NT2/D1 (cell line): ENCODE results near the gene TCF15.
A peak's percentile ranks its signal among the peaks of the same experiment; 100 is the strongest.

ENCODE experiments used
- DNase-seq: peaks from one replicate; pipeline ENCODE4 v3.0.0-alpha.2; 2011; ENCODE audit warnings: low read depth, low spot score
- H3K27me3 ChIP-seq: 2 replicates; pipeline ENCODE4 v1.6.0; 2011; ENCODE audit warnings: mild to moderate bottlenecking; ENCODE audit not compliant: insufficient read length, insufficient read depth
- H3K36me3 ChIP-seq: 2 replicates; pipeline ENCODE4 v1.6.1; 2011; ENCODE audit warnings: mild to moderate bottlenecking, low read length, mixed read lengths; ENCODE audit not compliant: insufficient read depth, insufficient read length
- H3K4me1 ChIP-seq: 2 replicates; pipeline ENCODE4 v1.5.1; 2011; ENCODE audit not compliant: insufficient read depth, insufficient read length
- H3K4me3 ChIP-seq: 2 replicates; pipeline ENCODE4 v1.5.1; 2011; ENCODE audit warnings: low read depth; ENCODE audit not compliant: insufficient read length
- H3K9ac ChIP-seq: 2 replicates; pipeline ENCODE4 v1.6.0; 2011; ENCODE audit warnings: low read depth; ENCODE audit not compliant: insufficient read length
- H3K9me3 ChIP-seq: 2 replicates; pipeline ENCODE4 v1.5.1; 2011; ENCODE audit warnings: mild to moderate bottlenecking, low read length; ENCODE audit not compliant: insufficient read depth
- SUZ12 ChIP-seq: IDR thresholded peaks from 2 replicates; pipeline ENCODE4 v1.6.1; 2011; ENCODE audit not compliant: insufficient read length, insufficient read depth; ENCODE audit errors: extremely low read depth
- YY1 ChIP-seq: IDR thresholded peaks from 2 replicates; pipeline ENCODE4 v1.6.1; 2011; ENCODE audit not compliant: insufficient read length, insufficient read depth
- ZNF274 ChIP-seq: IDR thresholded peaks from 2 replicates; pipeline ENCODE4 v1.6.1; 2011; ENCODE audit warnings: mild to moderate bottlenecking, low read depth, low read length

TCF15 gene, protein sequence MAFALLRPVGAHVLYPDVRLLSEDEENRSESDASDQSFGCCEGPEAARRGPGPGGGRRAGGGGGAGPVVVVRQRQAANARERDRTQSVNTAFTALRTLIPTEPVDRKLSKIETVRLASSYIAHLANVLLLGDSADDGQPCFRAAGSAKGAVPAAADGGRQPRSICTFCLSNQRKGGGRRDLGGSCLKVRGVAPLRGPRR

DNA sequence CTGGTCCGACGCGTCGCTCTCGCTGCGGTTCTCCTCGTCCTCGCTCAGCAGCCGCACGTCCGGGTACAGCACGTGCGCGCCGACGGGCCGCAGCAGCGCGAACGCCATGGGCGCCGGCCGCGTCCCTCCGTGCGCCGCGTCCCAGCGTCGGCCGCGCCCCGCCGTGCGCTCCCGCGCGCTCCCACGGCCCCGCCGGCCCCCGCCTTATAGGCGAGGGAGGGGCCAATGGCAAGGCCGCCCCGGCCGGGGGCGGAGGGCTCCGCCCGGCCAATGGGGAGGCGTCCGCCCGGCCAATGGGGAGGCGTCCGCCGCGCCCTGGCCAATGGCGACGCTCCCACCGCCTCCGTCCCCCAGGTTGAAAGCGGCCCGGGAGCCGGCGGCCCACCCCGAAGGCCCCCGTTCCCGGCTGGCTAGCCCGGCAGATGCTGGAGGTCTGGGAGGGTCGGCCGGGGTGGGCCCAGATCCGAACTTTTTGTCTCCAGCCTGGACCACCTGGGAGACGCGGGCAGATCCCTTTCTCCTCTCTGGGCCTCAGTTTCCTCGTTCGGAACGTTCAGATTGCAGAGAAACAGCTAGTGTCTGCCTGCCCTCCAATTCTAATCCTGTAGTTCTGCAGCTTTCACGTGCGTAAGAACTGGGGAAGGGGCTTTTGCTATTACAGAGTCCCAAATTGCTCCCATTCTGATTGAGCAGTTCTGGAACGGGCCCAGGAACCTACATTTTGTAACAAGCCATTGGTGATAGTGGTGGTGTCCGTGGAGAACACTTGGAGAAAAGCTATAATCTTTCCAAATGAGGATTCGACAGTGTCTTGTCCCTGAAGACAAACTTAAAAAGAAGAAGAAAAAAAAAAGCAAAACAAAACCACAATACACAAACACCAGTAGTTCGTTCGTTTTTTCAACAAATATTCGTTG lies at the start of gene TCF15:
TSS of gene TCF15 (minus strand) at position 180 of the 917 bp plus-strand sequence. CDS start at position 108, 72 bp downstream.
- H3K9ac ChIP-seq, result peak within 1 kb of the TSS; percentile 65
- H3K9me3 ChIP-seq, result no peaks in the 10 kb centered on the region
- TF ChIP-seq ZNF274 (no peak), YY1 (no peak), SUZ12 (no peak)
- peaks cover 7% of the 10 kb centered on the region for H3K36me3 ChIP-seq
- peaks cover 15% of the 10 kb centered on the region for H3K4me1 ChIP-seq
- H3K4me3 ChIP-seq, result peak within 1 kb of the TSS; percentile 56
- DNase-seq, result peak; percentile 66
- H3K27me3 ChIP-seq, result peaks cover 26% of the 10 kb centered on the region

DNA sequence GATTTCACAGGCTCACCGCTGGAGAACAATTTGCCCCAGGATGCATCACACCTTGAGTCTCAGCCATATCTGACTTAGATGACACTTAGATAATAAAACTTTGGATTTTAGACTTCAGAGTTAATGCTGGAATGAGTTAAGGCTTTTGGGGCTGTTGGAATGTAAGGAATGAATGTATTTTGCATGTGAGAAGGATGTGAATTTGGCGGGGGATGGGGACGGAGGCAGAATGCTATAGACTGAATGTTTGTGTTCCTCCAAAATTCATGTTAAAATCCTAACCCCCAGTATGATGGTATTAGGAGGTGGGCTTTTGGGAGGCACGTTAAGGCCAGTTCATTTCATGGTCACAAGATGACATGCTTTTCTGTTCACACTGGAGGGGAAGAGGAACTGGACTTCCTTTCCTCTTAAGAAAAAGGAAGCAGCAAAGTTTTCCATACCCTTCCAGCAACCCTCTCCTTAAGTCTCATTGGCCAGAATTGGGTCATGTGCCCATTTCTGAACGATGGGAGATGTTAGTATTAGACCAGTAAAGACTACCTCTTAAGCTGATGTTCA lies 48.7 kb upstream of the TCF15 start:
- TF ChIP-seq SUZ12 (no peak), YY1 (no peak), ZNF274 (no peak)
- peaks cover 14% of the 10 kb centered on the region for H3K4me1 ChIP-seq
- no peaks in the 10 kb centered on the region for H3K27me3 ChIP-seq

DNA sequence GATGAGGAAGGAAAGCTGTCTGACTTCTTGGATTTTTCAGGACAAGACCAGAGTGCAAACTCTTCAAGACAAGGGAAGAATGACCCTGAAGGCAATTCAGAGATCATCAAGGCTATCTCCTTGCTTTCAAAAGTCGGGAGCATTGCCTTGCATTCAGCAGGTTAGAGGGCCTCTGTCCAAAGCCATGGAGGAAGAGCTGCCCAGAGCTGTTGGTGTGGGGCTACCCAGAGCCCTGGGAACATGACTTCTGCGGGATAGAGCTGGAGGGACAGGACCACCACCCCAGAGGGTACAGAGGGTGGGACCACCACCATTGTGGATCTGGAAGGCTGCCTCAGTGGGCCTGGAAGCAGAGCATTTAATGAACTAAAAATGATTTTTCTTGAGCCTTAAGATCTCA lies 48.1 kb upstream of the TCF15 start:
- Histone ChIP-seq H3K27me3 (no peaks in the 10 kb centered on the region), H3K9me3 (no peaks in the 10 kb centered on the region), H3K4me1 (peaks cover 17% of the 10 kb centered on the region), H3K9ac (no peak overlapping the region), H3K4me3 (no peak overlapping the region), H3K36me3 (no peaks in the 10 kb centered on the region)
- DNase-seq, result no peak
- no peak for TF ChIP-seq ZNF274
- TF ChIP-seq SUZ12, result no peak
- no peak for TF ChIP-seq YY1

More for the DNA sequence above, 48.7 kb upstream of the TCF15 start:
- Histone ChIP-seq H3K4me3 (no peak overlapping the region), H3K36me3 (no peaks in the 10 kb centered on the region), H3K9ac (no peak overlapping the region), H3K9me3 (no peaks in the 10 kb centered on the region)
- DNase-seq, result no peak

GRCh38 chr20:655726-656624 lies 45.9 kb upstream of the TCF15 start:
- Histone ChIP-seq H3K4me3 (no peak overlapping the region), H3K36me3 (peaks cover 1% of the 10 kb centered on the region), H3K9ac (no peak overlapping the region), H3K27me3 (no peaks in the 10 kb centered on the region), H3K4me1 (peaks cover 14% of the 10 kb centered on the region), H3K9me3 (no peaks in the 10 kb centered on the region)
- TF ChIP-seq YY1 (no peak), ZNF274 (no peak), SUZ12 (no peak)
- DNase-seq, result no peak

DNA sequence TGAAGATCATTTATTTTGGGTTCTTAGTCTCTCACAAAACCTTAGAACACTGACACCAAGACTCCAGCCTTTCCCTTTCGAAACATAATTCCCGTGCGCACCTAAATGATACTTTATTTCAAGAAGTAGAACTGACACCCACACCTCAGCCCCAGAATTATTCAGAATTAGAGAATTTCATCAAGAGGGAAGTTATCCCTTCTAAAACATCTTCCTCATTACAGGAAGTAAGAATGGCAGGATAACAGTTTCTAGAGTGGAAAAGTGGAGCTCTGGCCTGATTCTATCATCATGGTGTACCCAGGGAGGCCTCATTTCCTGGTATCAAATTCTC lies 44.3 kb upstream of the TCF15 start:
- Histone ChIP-seq H3K9ac (no peak overlapping the region), H3K4me1 (peaks cover 7% of the 10 kb centered on the region)
- no peak for DNase-seq

DNA sequence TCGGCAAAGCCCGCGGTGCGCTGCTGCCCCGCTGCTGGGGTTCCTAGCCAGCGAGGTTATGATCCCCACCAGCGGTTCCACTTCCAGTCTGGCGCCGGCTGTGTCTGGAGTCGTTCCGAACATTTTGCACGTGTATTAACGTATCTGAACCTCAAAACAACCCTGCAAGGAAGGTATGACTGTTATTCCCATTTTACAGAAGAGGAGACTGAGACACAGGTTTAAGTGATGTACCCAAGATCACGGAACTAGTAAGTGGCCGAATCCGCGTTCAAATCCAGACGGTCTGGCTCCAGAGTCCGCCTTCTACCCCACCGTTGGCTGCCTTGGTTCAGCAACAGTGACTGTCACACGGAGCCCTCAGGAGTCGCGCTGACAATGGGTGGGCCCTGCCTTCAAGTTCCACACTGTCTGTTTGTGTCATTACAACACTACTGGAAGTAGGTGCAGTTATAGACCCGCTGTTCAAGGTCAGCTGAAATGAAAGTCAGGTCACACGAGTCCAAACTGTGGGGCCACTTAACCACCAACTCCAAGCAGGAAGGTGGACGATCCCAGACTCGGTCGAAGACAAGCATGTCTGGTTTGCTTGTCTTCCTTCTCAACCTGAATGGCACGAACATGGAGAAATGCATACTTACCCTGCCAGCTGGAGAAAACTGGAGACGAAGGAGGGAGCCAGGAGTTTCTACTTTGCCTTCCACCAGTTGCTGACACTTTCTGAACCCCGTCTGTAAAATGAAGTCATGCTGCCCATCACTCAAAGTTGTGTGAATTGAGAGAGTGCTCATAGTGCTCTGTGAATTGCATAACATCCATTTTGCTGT lies 43.7 kb upstream of the TCF15 start:
- TF ChIP-seq ZNF274 (no peak), SUZ12 (no peak), YY1 (no peak)
- H3K36me3 ChIP-seq, result peaks cover 19% of the 10 kb centered on the region
- H3K4me1 ChIP-seq, result peaks cover 7% of the 10 kb centered on the region
- peak overlapping the region; percentile 33 for H3K4me3 ChIP-seq
- DNase-seq, result no peak
- no peaks in the 10 kb centered on the region for H3K27me3 ChIP-seq
- peak overlapping the region; percentile 56 for H3K9ac ChIP-seq
- H3K9me3 ChIP-seq, result no peaks in the 10 kb centered on the region

More for the DNA sequence above, 44.3 kb upstream of the TCF15 start:
- Histone ChIP-seq H3K27me3 (no peaks in the 10 kb centered on the region), H3K36me3 (peaks cover 15% of the 10 kb centered on the region), H3K4me3 (no peak overlapping the region), H3K9me3 (no peaks in the 10 kb centered on the region)
- TF ChIP-seq ZNF274 (no peak), YY1 (no peak), SUZ12 (no peak)
